ENCODE results near the gene SLC15A3.

SLC15A3 gene

DNA sequence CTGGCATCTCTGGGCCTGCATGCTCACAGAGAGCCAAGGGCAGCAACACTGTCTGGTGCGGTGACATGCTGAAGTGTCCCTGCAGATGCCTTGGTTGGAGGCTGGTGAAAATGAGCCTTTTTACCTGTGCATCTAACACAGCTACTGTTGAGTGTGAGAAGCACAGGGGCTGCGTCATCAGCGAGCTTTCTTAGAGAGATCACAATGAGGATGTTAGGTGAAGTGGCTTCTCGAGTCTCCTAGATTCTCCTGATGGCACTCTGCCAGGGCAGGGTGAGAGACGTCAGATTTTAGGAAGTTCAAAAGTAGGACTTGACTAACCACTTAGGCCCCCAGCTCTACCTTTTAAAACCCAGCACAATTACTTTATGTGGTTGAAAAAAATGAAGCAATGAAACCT lies 3.6 kb upstream of the SLC15A3 start:
- TF ChIP-seq, protein P1, sequence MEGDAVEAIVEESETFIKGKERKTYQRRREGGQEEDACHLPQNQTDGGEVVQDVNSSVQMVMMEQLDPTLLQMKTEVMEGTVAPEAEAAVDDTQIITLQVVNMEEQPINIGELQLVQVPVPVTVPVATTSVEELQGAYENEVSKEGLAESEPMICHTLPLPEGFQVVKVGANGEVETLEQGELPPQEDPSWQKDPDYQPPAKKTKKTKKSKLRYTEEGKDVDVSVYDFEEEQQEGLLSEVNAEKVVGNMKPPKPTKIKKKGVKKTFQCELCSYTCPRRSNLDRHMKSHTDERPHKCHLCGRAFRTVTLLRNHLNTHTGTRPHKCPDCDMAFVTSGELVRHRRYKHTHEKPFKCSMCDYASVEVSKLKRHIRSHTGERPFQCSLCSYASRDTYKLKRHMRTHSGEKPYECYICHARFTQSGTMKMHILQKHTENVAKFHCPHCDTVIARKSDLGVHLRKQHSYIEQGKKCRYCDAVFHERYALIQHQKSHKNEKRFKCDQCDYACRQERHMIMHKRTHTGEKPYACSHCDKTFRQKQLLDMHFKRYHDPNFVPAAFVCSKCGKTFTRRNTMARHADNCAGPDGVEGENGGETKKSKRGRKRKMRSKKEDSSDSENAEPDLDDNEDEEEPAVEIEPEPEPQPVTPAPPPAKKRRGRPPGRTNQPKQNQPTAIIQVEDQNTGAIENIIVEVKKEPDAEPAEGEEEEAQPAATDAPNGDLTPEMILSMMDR (IDR thresholded peaks at IDR 0.05; ENCODE audit: borderline replicate concordance, extremely low read depth, low read length, poor library complexity, severe bottlenecking): no peak
- Histone ChIP-seq H2AFZ (ENCODE audit: low read depth, low read length) (no peak overlapping the region), H3K9ac (ENCODE audit: low read depth, low read length) (no peak overlapping the region), H3K27ac (ENCODE audit: low read length) (no peak overlapping the region), H4K20me1 (ENCODE audit: insufficient read depth, low read length) (no peaks in the 10 kb centered on the region), H3K4me2 (ENCODE audit: insufficient read depth, low read length) (no peak overlapping the region), H3K79me2 (ENCODE audit: insufficient read depth, low read length) (no peaks in the 10 kb centered on the region), H3K4me1 (ENCODE audit: insufficient read depth, low read length) (no peaks in the 10 kb centered on the region), H3K9me3 (ENCODE audit: insufficient read depth, low read length, severe bottlenecking) (no peaks in the 10 kb centered on the region), H3K36me3 (ENCODE audit: insufficient read depth, low read length) (no peaks in the 10 kb centered on the region), H3K27me3 (ENCODE audit: insufficient read depth, low read length, poor library complexity) (peaks cover 3% of the 10 kb centered on the region), H3K4me3 (ENCODE audit: low read depth in 1 of 2, low read length in 2 of 2) (no peak overlapping the region)
- DNase-seq (no peak), ATAC-seq (ENCODE audit: insufficient read depth, low read depth) (no peak)

DNA sequence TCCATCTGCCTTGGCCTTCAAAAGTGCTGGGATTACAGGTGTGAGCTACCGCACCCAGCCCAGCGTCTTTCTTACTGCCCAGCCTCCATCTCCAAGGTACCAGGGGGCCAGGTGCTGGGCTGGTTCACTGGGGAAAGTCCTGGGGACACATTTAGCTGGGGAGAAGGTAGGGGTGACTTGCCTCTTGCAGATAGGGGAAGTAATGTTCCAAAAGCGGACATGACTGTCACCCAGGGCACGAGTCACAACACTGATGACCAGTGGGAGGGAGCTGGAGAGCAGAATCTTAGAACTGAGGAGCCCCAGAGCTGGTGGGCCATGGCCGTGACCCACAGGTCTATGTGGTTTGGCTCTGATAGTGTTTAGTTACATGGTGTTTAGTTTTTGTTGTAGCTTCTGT lies 2.4 kb upstream of the SLC15A3 start:
- H3K27me3 ChIP-seq (ENCODE audit: insufficient read depth, low read length, poor library complexity): peaks cover 3% of the 10 kb centered on the region
- no peaks in the 10 kb centered on the region for H3K9me3 ChIP-seq (ENCODE audit: insufficient read depth, low read length, severe bottlenecking)
- H3K27ac ChIP-seq (ENCODE audit: low read length): no peak overlapping the region
- H3K9ac ChIP-seq (ENCODE audit: low read depth, low read length): no peak overlapping the region
- no peak overlapping the region for H3K4me2 ChIP-seq (ENCODE audit: insufficient read depth, low read length)
- no peak overlapping the region for H2AFZ ChIP-seq (ENCODE audit: low read depth, low read length)
- no peaks in the 10 kb centered on the region for H4K20me1 ChIP-seq (ENCODE audit: insufficient read depth, low read length)
- DNase-seq (no peak), ATAC-seq (ENCODE audit: insufficient read depth, low read depth) (no peak)
- H3K79me2 ChIP-seq (ENCODE audit: insufficient read depth, low read length): no peaks in the 10 kb centered on the region
- H3K4me3 ChIP-seq (ENCODE audit: low read depth in 1 of 2, low read length in 2 of 2): no peak overlapping the region
- no peaks in the 10 kb centered on the region for H3K4me1 ChIP-seq (ENCODE audit: insufficient read depth, low read length)
- no peak for TF ChIP-seq EZH2 (IDR thresholded peaks at IDR 0.05; ENCODE audit: borderline replicate concordance, low read depth, low read length, severe bottlenecking)
- TF ChIP-seq, protein P1 (IDR thresholded peaks at IDR 0.05; ENCODE audit: borderline replicate concordance, extremely low read depth, low read length, poor library complexity, severe bottlenecking): no peak
- no peaks in the 10 kb centered on the region for H3K36me3 ChIP-seq (ENCODE audit: insufficient read depth, low read length)

DNA sequence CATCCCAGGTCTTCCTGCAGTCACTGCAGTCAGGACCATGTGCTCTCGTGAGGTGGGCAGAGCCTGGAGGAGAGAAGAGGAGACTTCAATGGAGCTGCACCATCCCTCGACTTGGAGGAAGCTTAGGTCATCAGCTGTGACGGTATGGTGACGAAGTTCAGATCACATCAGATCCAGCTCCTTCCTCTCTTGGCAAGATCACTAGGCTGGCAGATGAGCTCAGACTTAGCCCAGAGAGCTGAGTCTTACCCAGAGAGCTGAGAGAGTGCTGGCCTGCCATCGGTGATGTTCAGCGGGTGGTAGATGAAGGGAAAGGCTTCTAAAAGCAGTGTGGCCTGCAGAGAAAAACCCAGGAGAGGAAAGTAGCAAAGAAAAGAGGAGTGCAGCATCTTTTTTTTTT lies 1.8 kb upstream of the SLC15A3 start:
- Histone ChIP-seq H3K9me3 (ENCODE audit: insufficient read depth, low read length, severe bottlenecking) (no peaks in the 10 kb centered on the region), H4K20me1 (ENCODE audit: insufficient read depth, low read length) (no peaks in the 10 kb centered on the region), H3K36me3 (ENCODE audit: insufficient read depth, low read length) (no peaks in the 10 kb centered on the region), H3K27ac (ENCODE audit: low read length) (no peak overlapping the region), H3K4me3 (ENCODE audit: low read depth in 1 of 2, low read length in 2 of 2) (no peak overlapping the region), H3K9ac (ENCODE audit: low read depth, low read length) (no peak overlapping the region), H3K4me2 (ENCODE audit: insufficient read depth, low read length) (no peak overlapping the region), H3K79me2 (ENCODE audit: insufficient read depth, low read length) (no peaks in the 10 kb centered on the region), H2AFZ (ENCODE audit: low read depth, low read length) (no peak overlapping the region), H3K4me1 (ENCODE audit: insufficient read depth, low read length) (no peaks in the 10 kb centered on the region), H3K27me3 (ENCODE audit: insufficient read depth, low read length, poor library complexity) (peaks cover 3% of the 10 kb centered on the region)
- no peak for DNase-seq
- no peak for ATAC-seq (ENCODE audit: insufficient read depth, low read depth)
- TF ChIP-seq, protein P1 (IDR thresholded peaks at IDR 0.05; ENCODE audit: borderline replicate concordance, extremely low read depth, low read length, poor library complexity, severe bottlenecking): no peak
- no peak for TF ChIP-seq EZH2 (IDR thresholded peaks at IDR 0.05; ENCODE audit: borderline replicate concordance, low read depth, low read length, severe bottlenecking)

GRCh38 chr11:60952742-60953170 lies 780 bp upstream of the SLC15A3 start:
- no peaks in the 10 kb centered on the region for H4K20me1 ChIP-seq (ENCODE audit: insufficient read depth, low read length)
- no peak overlapping the region for H3K9ac ChIP-seq (ENCODE audit: low read depth, low read length)
- peaks cover 3% of the 10 kb centered on the region for H3K27me3 ChIP-seq (ENCODE audit: insufficient read depth, low read length, poor library complexity)
- no peaks in the 10 kb centered on the region for H3K9me3 ChIP-seq (ENCODE audit: insufficient read depth, low read length, severe bottlenecking)
- no peaks in the 10 kb centered on the region for H3K36me3 ChIP-seq (ENCODE audit: insufficient read depth, low read length)
- ATAC-seq (ENCODE audit: insufficient read depth, low read depth) (no peak), DNase-seq (no peak)
- H3K4me2 ChIP-seq (ENCODE audit: insufficient read depth, low read length): no peak overlapping the region
- TF ChIP-seq EZH2 (IDR thresholded peaks at IDR 0.05; ENCODE audit: borderline replicate concordance, low read depth, low read length, severe bottlenecking): no peak
- TF ChIP-seq, protein P1 (IDR thresholded peaks at IDR 0.05; ENCODE audit: borderline replicate concordance, extremely low read depth, low read length, poor library complexity, severe bottlenecking): no peak
- no peak overlapping the region for H3K27ac ChIP-seq (ENCODE audit: low read length)
- no peak overlapping the region for H3K4me3 ChIP-seq (ENCODE audit: low read depth in 1 of 2, low read length in 2 of 2)
- H3K79me2 ChIP-seq (ENCODE audit: insufficient read depth, low read length): no peaks in the 10 kb centered on the region
- H3K4me1 ChIP-seq (ENCODE audit: insufficient read depth, low read length): no peaks in the 10 kb centered on the region
- no peak overlapping the region for H2AFZ ChIP-seq (ENCODE audit: low read depth, low read length)

Data from DND-41 (cell line).